ENCODE data around the gene PFDN1.

GRCh38 chr5:140239939-140240700 is 62.8 kb downstream of the PFDN1 start:
- TF ChIP-seq CTCF (IDR thresholded peaks at IDR 0.05 in 8 of 11, conservative IDR thresholded peaks at IDR 0.05 in 3 of 11) (peak; percentile 17 to 80 (median 62)), POLR2AphosphoS5 (IDR thresholded peaks at IDR 0.05) (peak in 1 of 3 donors; percentile 3), POLR2A (IDR thresholded peaks at IDR 0.05) (no peak)

Data from spleen (tissue), 7 donors.